ENCODE results near the gene ARPC2.

Gene ARPC2

GRCh38 chr2:218244665-218245064, 27.7 kb downstream of the ARPC2 start:
- POLR2A ChIA-PET: interaction anchor here (1.5 kb wide), 1 partner anchor 12 kb away, joined by 3 read pairs; no protein-coding TSS in a partner anchor
- no peak for DNase-seq

GRCh38 chr2:218245214-218245613, 28.2 kb downstream of the ARPC2 start:
- POLR2A ChIA-PET: interaction anchor here (1.5 kb wide), 1 partner anchor 12 kb away, joined by 3 read pairs; no protein-coding TSS in a partner anchor
- Histone ChIP-seq H3K36me3 (ENCODE audit: control insufficient read depth in 4 of 4, insufficient read depth in 4 of 4, low read length in 3 of 4) (peaks cover 34 to 93% (median 74%) of the 10 kb centered on the region in 4 experiments), H3K4me3 (ENCODE audit: control insufficient read depth in 1 of 7, extremely low read depth in 1 of 7, insufficient read depth in 4 of 7, low read depth in 2 of 7, low read length in 6 of 7) (no peak overlapping the region), H3K27me3 (replicated peaks in 2 of 5; ENCODE audit: control insufficient read depth in 4 of 5, insufficient read depth in 5 of 5, low read length in 4 of 5) (no peaks in the 10 kb centered on the region), H3K4me1 (ENCODE audit: control extremely low read depth in 1 of 4, control insufficient read depth in 4 of 4, insufficient read depth in 4 of 4, low read length in 3 of 4) (no peaks in the 10 kb centered on the region), H3K27ac (ENCODE audit: insufficient read depth in 1 of 2, low read depth in 1 of 2, low read length in 2 of 2, poor library complexity in 1 of 2, severe bottlenecking in 2 of 2) (no peak overlapping the region), H3K9me3 (ENCODE audit: control extremely low read depth in 1 of 5, control insufficient read depth in 4 of 5, insufficient read depth in 2 of 5, low read depth in 1 of 5, low read length in 4 of 5) (no peaks in the 10 kb centered on the region)
- no peak for DNase-seq
- CTCF ChIA-PET: interaction anchor here (0.7 to 3.6 kb wide), 5 partner anchors 10 to 60 kb away, joined by 3 to 18 read pairs (median 4); no protein-coding TSS in a partner anchor
- WGBS (ENCODE audit: insufficient coverage): 98% methylated on average over 4 of the region's 5 CpGs

More at GRCh38 chr2:218244665-218245064, 27.7 kb downstream of the ARPC2 start:
- CTCF ChIA-PET: interaction anchor here (1.2 to 3.6 kb wide), 5 partner anchors 8 to 59 kb away, joined by 3 to 18 read pairs (median 5); no protein-coding TSS in a partner anchor
- Histone ChIP-seq H3K4me3 (ENCODE audit: control insufficient read depth in 1 of 7, extremely low read depth in 1 of 7, insufficient read depth in 4 of 7, low read depth in 2 of 7, low read length in 6 of 7) (no peak overlapping the region), H3K36me3 (ENCODE audit: control insufficient read depth in 4 of 4, insufficient read depth in 4 of 4, low read length in 3 of 4) (peaks cover 33 to 92% (median 71%) of the 10 kb centered on the region in 4 experiments), H3K4me1 (ENCODE audit: control extremely low read depth in 1 of 4, control insufficient read depth in 4 of 4, insufficient read depth in 4 of 4, low read length in 3 of 4) (no peaks in the 10 kb centered on the region), H3K27me3 (replicated peaks in 2 of 5; ENCODE audit: control insufficient read depth in 4 of 5, insufficient read depth in 5 of 5, low read length in 4 of 5) (no peaks in the 10 kb centered on the region), H3K27ac (ENCODE audit: insufficient read depth in 1 of 2, low read depth in 1 of 2, low read length in 2 of 2, poor library complexity in 1 of 2, severe bottlenecking in 2 of 2) (no peak overlapping the region), H3K9me3 (ENCODE audit: control extremely low read depth in 1 of 5, control insufficient read depth in 4 of 5, insufficient read depth in 2 of 5, low read depth in 1 of 5, low read length in 4 of 5) (no peaks in the 10 kb centered on the region)
- 100% methylated on average over 1 of the region's 2 CpGs for WGBS (ENCODE audit: insufficient coverage)

GRCh38 chr2:218249691-218250090, 32.7 kb downstream of the ARPC2 start:
- Histone ChIP-seq H3K27ac (ENCODE audit: insufficient read depth in 1 of 2, low read depth in 1 of 2, low read length in 2 of 2, poor library complexity in 1 of 2, severe bottlenecking in 2 of 2) (no peak overlapping the region), H3K36me3 (ENCODE audit: control insufficient read depth in 4 of 4, insufficient read depth in 4 of 4, low read length in 3 of 4) (peaks cover 49 to 94% (median 68%) of the 10 kb centered on the region in 4 experiments), H3K9me3 (ENCODE audit: control extremely low read depth in 1 of 5, control insufficient read depth in 4 of 5, insufficient read depth in 2 of 5, low read depth in 1 of 5, low read length in 4 of 5) (no peaks in the 10 kb centered on the region), H3K4me1 (ENCODE audit: control extremely low read depth in 1 of 4, control insufficient read depth in 4 of 4, insufficient read depth in 4 of 4, low read length in 3 of 4) (peaks cover 0 to 13% (median 9%) of the 10 kb centered on the region in 4 experiments), H3K4me3 (ENCODE audit: control insufficient read depth in 1 of 7, extremely low read depth in 1 of 7, insufficient read depth in 4 of 7, low read depth in 2 of 7, low read length in 6 of 7) (no peak overlapping the region), H3K27me3 (replicated peaks in 2 of 5; ENCODE audit: control insufficient read depth in 4 of 5, insufficient read depth in 5 of 5, low read length in 4 of 5) (no peaks in the 10 kb centered on the region)
- ChIA-PET CTCF (no interaction called here), POLR2A (no interaction called here)
- WGBS (ENCODE audit: insufficient coverage): 95% methylated on average over 13 of the region's 13 CpGs
- DNase-seq: no peak

- Histone ChIP-seq H3K9me3 (ENCODE audit: control extremely low read depth in 1 of 5, control insufficient read depth in 4 of 5, insufficient read depth in 2 of 5, low read depth in 1 of 5, low read length in 4 of 5) (no peaks in the 10 kb centered on the region), H3K27ac (ENCODE audit: insufficient read depth in 1 of 2, low read depth in 1 of 2, low read length in 2 of 2, poor library complexity in 1 of 2, severe bottlenecking in 2 of 2) (peak overlapping the region in 1 of 2 experiments; percentile 27), H3K4me1 (ENCODE audit: control extremely low read depth in 1 of 4, control insufficient read depth in 4 of 4, insufficient read depth in 4 of 4, low read length in 3 of 4) (peaks cover 0 to 18% (median 15%) of the 10 kb centered on the region in 4 experiments), H3K27me3 (replicated peaks in 2 of 5; ENCODE audit: control insufficient read depth in 4 of 5, insufficient read depth in 5 of 5, low read length in 4 of 5) (no peaks in the 10 kb centered on the region), H3K36me3 (ENCODE audit: control insufficient read depth in 4 of 4, insufficient read depth in 4 of 4, low read length in 3 of 4) (peaks cover 44 to 86% (median 61%) of the 10 kb centered on the region in 4 experiments), H3K4me3 (ENCODE audit: control insufficient read depth in 1 of 7, extremely low read depth in 1 of 7, insufficient read depth in 4 of 7, low read depth in 2 of 7, low read length in 6 of 7) (no peak overlapping the region)
- CTCF ChIA-PET: interaction anchor here (0.7 to 3.1 kb wide), 12 partner anchors 9 to 973 kb away, joined by 3 to 17 read pairs (median 5); partner anchors contain the start of gene CTDSP1
- POLR2A ChIA-PET: interaction anchor here (1.0 kb wide), 1 partner anchor 13 kb away, joined by 5 read pairs; no protein-coding TSS in a partner anchor
- peak; percentile 41 to 89 (median 85) for DNase-seq
- WGBS (ENCODE audit: insufficient coverage): 71% methylated on average over 7 of the region's 7 CpGs
Observed at GRCh38 chr2:218252509-218253231, 35.7 kb downstream of the ARPC2 start.

- Histone ChIP-seq H3K27me3 (replicated peaks in 2 of 5; ENCODE audit: control insufficient read depth in 4 of 5, insufficient read depth in 5 of 5, low read length in 4 of 5) (no peaks in the 10 kb centered on the region), H3K9me3 (ENCODE audit: control extremely low read depth in 1 of 5, control insufficient read depth in 4 of 5, insufficient read depth in 2 of 5, low read depth in 1 of 5, low read length in 4 of 5) (no peaks in the 10 kb centered on the region), H3K4me1 (ENCODE audit: control extremely low read depth in 1 of 4, control insufficient read depth in 4 of 4, insufficient read depth in 4 of 4, low read length in 3 of 4) (peaks cover 0 to 20% (median 17%) of the 10 kb centered on the region in 4 experiments), H3K36me3 (ENCODE audit: control insufficient read depth in 4 of 4, insufficient read depth in 4 of 4, low read length in 3 of 4) (peaks cover 39 to 81% (median 58%) of the 10 kb centered on the region in 4 experiments), H3K27ac (ENCODE audit: insufficient read depth in 1 of 2, low read depth in 1 of 2, low read length in 2 of 2, poor library complexity in 1 of 2, severe bottlenecking in 2 of 2) (peak overlapping the region in 1 of 2 experiments; percentile 27), H3K4me3 (ENCODE audit: control insufficient read depth in 1 of 7, extremely low read depth in 1 of 7, insufficient read depth in 4 of 7, low read depth in 2 of 7, low read length in 6 of 7) (no peak overlapping the region)
- no peak for DNase-seq
- 87% methylated on average over 5 of the region's 5 CpGs for WGBS (ENCODE audit: insufficient coverage)
- POLR2A ChIA-PET: interaction anchor here (1.0 kb wide), 1 partner anchor 14 kb away, joined by 5 read pairs; no protein-coding TSS in a partner anchor
- CTCF ChIA-PET: interaction anchor here (0.7 to 3.1 kb wide), 9 partner anchors 9 to 146 kb away, joined by 3 to 17 read pairs (median 5); partner anchors contain the start of gene CTDSP1
Observed at GRCh38 chr2:218253232-218253625, 36.2 kb downstream of the ARPC2 start.

- 97% methylated on average over 6 of the region's 6 CpGs for WGBS (ENCODE audit: insufficient coverage)
- ChIA-PET POLR2A (interaction anchor here (1.0 kb wide), 1 partner anchor 10 kb away, joined by 3 read pairs; no protein-coding TSS in a partner anchor), CTCF (interaction anchor here (0.9 to 3.7 kb wide), 6 partner anchors 8 to 71 kb away, joined by 3 to 23 read pairs (median 6); no protein-coding TSS in a partner anchor)
- Histone ChIP-seq H3K4me3 (ENCODE audit: control insufficient read depth in 1 of 7, extremely low read depth in 1 of 7, insufficient read depth in 4 of 7, low read depth in 2 of 7, low read length in 6 of 7) (no peak overlapping the region), H3K36me3 (ENCODE audit: control insufficient read depth in 4 of 4, insufficient read depth in 4 of 4, low read length in 3 of 4) (peaks cover 25 to 59% (median 43%) of the 10 kb centered on the region in 4 experiments), H3K9me3 (ENCODE audit: control extremely low read depth in 1 of 5, control insufficient read depth in 4 of 5, insufficient read depth in 2 of 5, low read depth in 1 of 5, low read length in 4 of 5) (no peaks in the 10 kb centered on the region), H3K27me3 (replicated peaks in 2 of 5; ENCODE audit: control insufficient read depth in 4 of 5, insufficient read depth in 5 of 5, low read length in 4 of 5) (no peaks in the 10 kb centered on the region), H3K4me1 (ENCODE audit: control extremely low read depth in 1 of 4, control insufficient read depth in 4 of 4, insufficient read depth in 4 of 4, low read length in 3 of 4) (peaks cover 0 to 26% (median 19%) of the 10 kb centered on the region in 4 experiments), H3K27ac (ENCODE audit: insufficient read depth in 1 of 2, low read depth in 1 of 2, low read length in 2 of 2, poor library complexity in 1 of 2, severe bottlenecking in 2 of 2) (no peak overlapping the region)
- DNase-seq: no peak
Observed at GRCh38 chr2:218255446-218255845, 38.5 kb downstream of the ARPC2 start.
